GM18868 (cell line): ENCODE data around the gene USH1C.

Source experiments
- ATAC-seq: cut with Tn5 transposase; IDR thresholded peaks from one replicate; pipeline ENCODE4 v1.9.1; 2021; ENCODE audit warnings: mild to moderate bottlenecking, moderate library complexity; ENCODE audit not compliant: unreplicated experiment

The USH1C gene

GRCh38 chr11:17443926-17444690 is 100.1 kb downstream of the USH1C start:
- ATAC-seq: no peak
